Measurements from ENCODE around the gene LPIN1. TPM values are rescaled to one million over a fixed set of nuclear protein-coding genes. Genes with fewer than 3 reads are reported as not detected.

LPIN1 gene
- total RNA-seq, 1 experiment from 2014 or later: 4.4 TPM

DNA sequence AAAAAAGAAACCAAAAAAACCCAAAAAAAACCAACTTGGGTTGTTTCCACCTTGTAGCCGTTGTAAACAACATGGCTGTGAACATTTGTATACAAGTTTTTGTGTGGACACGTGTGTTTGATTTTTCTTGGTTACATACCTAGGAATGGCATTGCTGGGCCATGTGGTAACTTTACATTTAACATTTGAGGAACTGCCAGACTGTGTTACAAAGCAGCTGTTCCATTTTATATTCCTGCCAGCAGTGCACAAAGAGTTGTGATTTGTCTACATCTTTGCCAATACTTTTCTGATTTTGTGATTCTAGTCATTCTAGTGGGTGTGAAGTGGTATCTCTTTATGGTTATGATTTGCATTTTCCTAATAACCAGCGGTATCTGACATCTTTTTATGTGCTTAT lies 22.5 kb downstream of the LPIN1 start:
- Histone ChIP-seq H4K20me1 (ENCODE audit: control insufficient read depth, insufficient read depth, insufficient read length) (no peaks in the 10 kb centered on the region), H4K91ac (ENCODE audit: insufficient read length, low read depth, low read length) (no peak overlapping the region), H3K23ac (ENCODE audit: insufficient read length, low read depth, low read length) (no peak overlapping the region), H3K4me1 (ENCODE audit: insufficient read depth, low read length) (no peaks in the 10 kb centered on the region), H2BK12ac (ENCODE audit: insufficient read length, low read depth, low read length) (no peak overlapping the region), H3K18ac (ENCODE audit: insufficient read length, low read depth, low read length) (no peak overlapping the region), H2BK20ac (ENCODE audit: low read depth, low read length, poor library complexity, severe bottlenecking) (no peak overlapping the region), H3K9me3 (ENCODE audit: control insufficient read depth, low read depth, low read length) (no peaks in the 10 kb centered on the region), H2AFZ (ENCODE audit: low read length) (no peak overlapping the region), H3K9ac (ENCODE audit: extremely low read depth, insufficient read length, low read length) (no peak overlapping the region), H4K8ac (replicated peaks; ENCODE audit: insufficient read length, low read depth, low read length) (no peak overlapping the region), H3K4ac (ENCODE audit: low read depth, low read length) (no peak overlapping the region), H2BK5ac (ENCODE audit: insufficient read length, low read length) (no peak overlapping the region), H3K27ac (ENCODE audit: insufficient read length, low read depth, low read length) (no peak overlapping the region), H3K27me3 (ENCODE audit: insufficient read depth, low read length) (no peaks in the 10 kb centered on the region), H3K14ac (ENCODE audit: insufficient read depth, low read length) (no peak overlapping the region), H3K79me2 (ENCODE audit: insufficient read depth, low read length) (no peaks in the 10 kb centered on the region), H3K79me1 (ENCODE audit: insufficient read depth, low read depth, low read length, poor library complexity, severe bottlenecking) (no peaks in the 10 kb centered on the region), H3K4me2 (ENCODE audit: insufficient read depth, insufficient read length, low read length) (no peak overlapping the region), H2BK120ac (ENCODE audit: low read depth, low read length, poor library complexity, severe bottlenecking) (no peak overlapping the region), H3K23me2 (ENCODE audit: insufficient read length, low read depth, low read length, poor library complexity, severe bottlenecking) (no peaks in the 10 kb centered on the region), H2AK5ac (ENCODE audit: insufficient read length, low read length) (no peak overlapping the region), H2BK15ac (ENCODE audit: low read depth, low read length) (no peak overlapping the region), H3K56ac (ENCODE audit: insufficient read length, low read depth, low read length) (no peak overlapping the region), H4K5ac (ENCODE audit: insufficient read length, low read depth, low read length) (no peak overlapping the region), H3T11ph (ENCODE audit: low read length) (no peak overlapping the region)
- DNase-seq: no peak
- Mint-ChIP-seq H3K36me3 (ENCODE audit: insufficient read depth in 1 of 3, low read depth in 3 of 3) (peaks cover 34 to 54% (median 52%) of the 10 kb centered on the region in 3 experiments), H3K27me3 (ENCODE audit: low read depth) (no peaks in the 10 kb centered on the region; the same call in 1 of the 2 replicates), H3K9me3 (peaks cover 0 to 7% of the 10 kb centered on the region in 2 experiments; a peak in 1 of 5 replicates), H3K4me1 (no peaks in the 10 kb centered on the region), H3K4me3 (no peak overlapping the region), H3K27ac (no peak overlapping the region)
- no CpG with 5 or more reads among the region's 3 CpGs for WGBS (ENCODE audit: extremely low coverage, insufficient read length, low lambda C conversion rate)
- TF ChIP-seq, protein P1, sequence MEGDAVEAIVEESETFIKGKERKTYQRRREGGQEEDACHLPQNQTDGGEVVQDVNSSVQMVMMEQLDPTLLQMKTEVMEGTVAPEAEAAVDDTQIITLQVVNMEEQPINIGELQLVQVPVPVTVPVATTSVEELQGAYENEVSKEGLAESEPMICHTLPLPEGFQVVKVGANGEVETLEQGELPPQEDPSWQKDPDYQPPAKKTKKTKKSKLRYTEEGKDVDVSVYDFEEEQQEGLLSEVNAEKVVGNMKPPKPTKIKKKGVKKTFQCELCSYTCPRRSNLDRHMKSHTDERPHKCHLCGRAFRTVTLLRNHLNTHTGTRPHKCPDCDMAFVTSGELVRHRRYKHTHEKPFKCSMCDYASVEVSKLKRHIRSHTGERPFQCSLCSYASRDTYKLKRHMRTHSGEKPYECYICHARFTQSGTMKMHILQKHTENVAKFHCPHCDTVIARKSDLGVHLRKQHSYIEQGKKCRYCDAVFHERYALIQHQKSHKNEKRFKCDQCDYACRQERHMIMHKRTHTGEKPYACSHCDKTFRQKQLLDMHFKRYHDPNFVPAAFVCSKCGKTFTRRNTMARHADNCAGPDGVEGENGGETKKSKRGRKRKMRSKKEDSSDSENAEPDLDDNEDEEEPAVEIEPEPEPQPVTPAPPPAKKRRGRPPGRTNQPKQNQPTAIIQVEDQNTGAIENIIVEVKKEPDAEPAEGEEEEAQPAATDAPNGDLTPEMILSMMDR (conservative IDR thresholded peaks at IDR 0.05): no peak

Measured in H9 (cell line).